GM18873 (cell line): ENCODE measurements around the gene RBBP4.

Source experiments
- ATAC-seq: cut with Tn5 transposase; IDR thresholded peaks from one replicate; pipeline ENCODE4 v1.9.1; 2021; ENCODE audit warnings: mild to moderate bottlenecking, moderate library complexity, moderate number of reproducible peaks; ENCODE audit not compliant: unreplicated experiment, low FRiP score

Gene RBBP4

GRCh38 chr1:32717503-32717902, 66.5 kb downstream of the RBBP4 start:
- ATAC-seq = no peak

DNA sequence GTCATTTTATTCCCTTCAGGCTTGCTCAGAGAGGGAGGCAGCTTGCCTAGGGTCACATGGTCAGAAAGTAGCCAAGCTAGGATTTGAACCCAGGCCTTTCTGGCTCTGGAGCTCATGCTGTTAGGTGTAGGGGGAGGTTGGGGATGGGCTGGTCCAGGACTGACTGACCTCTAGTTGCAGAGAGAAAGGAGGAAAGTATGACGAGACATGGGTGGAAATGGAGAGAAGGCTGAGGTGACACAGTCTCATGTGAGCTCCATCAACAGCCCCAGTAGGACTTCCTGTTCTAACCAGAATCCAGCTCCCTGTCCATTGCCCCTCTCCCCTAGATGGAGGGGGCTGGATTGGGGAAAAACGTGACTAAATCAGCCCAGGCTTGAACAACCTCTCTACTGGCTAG, 67.0 kb downstream of the RBBP4 start:
- ATAC-seq = no peak

DNA sequence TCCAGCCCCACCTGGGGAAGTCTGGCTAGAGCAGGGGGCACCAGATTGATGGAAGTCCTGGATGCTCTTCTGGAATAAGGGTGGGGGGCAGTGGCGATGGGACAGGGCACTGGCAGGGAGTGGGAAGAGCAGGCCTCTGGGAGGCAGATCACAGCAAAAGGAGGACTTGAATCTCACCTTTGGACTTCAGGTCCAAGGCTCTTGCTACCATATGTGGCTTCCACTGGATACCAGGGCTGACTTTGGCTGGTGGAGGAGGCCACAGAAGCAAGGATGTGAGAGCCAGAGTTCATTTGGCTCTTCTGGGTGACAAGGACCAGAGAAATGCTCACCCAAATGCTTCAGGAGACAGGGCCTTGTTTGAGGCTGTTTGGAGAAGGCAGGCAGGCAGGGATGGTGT, 67.5 kb downstream of the RBBP4 start:
- ATAC-seq = no peak

- ATAC-seq = no peak
Measured at GRCh38 chr1:32719681-32720275, 68.8 kb downstream of the RBBP4 start.

DNA sequence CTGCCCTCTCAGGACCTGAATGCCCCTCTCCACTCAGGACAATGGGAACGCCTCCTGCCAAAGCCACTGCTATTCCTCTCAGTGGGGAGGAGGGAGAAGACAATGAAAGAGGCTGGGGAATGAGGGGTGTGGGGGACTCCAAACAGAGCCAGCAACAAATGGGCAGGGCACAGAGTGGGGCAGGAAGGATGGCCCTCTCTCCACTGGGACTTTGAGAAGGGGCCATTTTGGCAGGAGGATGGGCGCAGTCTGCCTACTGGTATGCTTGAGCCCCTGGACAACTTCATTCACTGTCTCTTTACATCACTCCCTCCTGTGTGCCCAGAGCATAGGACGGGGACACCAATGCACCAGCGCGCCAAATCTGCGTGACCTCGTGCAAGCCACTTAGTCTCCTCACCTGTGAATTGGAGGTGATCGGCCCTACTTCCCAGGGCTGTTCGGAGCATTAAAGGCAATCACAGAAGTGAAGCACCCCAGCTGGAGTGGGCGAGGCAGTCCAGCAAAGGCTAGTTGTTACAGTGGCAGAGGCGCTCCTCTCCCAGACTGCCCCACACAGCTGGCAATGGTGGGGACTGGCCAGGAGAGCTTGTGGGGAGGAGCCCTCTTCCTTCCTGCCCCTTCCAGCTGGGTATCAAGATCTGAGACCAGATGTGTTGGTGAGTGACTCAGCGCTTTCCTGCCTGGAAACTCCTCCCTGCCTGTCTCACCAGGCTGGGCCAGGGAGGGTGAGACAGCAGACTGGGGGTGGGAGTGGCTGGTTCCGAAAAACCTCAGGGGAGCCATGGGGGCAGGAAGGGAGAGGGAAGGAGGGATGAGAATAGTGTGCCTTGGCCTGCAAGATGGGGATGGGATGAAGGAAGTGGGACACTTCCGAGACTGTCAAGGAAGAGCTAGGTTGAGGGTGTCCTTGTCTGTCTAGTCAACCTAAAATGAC, 73.9 kb downstream of the RBBP4 start:
- ATAC-seq = no peak

- no peak for ATAC-seq
Measured at GRCh38 chr1:32725615-32725982, 74.6 kb downstream of the RBBP4 start.

DNA sequence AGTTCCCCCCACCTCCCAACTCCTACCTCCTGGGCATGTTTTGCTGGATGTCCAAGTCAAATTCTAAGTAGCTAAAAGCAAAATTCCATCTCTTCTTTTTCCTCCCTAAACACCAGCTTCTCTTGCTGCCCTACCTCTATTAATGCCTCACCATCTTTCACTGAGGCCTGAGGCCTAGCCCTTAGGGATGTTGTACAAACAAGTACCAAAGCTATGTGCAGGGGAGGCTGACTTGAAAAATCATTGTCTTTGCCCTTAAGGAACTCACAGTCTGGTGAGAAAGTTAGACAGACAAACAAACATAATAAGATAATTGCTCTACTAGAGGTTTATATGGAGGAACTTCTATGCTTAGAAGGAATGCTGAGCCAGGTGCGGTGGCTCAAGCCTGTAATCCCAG, 76.9 kb downstream of the RBBP4 start:
- no peak for ATAC-seq

GRCh38 chr1:32728413-32729077, 77.5 kb downstream of the RBBP4 start:
- ATAC-seq = no peak

DNA sequence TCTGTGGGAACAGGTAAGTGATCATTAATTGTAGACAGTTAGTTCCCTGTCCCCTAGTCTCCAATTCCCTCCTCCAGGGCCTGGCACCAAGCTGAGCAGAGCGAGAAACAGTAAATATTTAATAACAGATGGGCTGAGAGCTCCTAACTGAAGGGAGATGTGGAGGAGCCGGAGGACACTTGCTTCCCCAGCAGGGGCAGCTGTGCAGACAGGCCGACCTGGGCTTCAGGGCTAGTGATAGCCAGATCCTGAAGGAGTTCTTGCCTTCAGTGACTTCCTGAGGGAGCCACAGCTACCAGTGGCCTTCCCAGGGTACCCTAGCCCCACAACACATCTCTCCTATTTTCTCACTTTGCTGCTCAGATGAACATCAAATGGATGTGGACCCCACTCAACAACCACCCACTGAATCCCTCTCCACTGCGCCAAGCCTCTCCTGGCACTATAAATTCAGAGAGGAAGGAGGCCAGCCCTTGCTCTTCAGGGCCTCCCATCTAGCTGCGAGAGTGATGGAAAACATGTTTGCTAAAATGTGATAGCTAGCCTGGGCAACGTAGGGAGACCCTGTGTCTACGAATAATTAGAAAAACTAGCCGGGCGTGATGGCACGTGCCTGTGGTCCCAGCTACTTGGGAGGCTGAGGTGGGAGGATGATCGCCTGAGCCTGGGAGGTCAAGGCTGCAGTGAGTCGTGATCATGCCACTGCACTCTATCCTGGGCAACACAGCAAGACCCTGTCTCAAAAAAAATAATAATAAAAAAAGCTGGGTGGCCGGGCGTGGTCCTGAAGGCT, 78.4 kb downstream of the RBBP4 start:
- ATAC-seq = no peak

- no peak for ATAC-seq
Measured at GRCh38 chr1:32733582-32734321, 82.7 kb downstream of the RBBP4 start.
